ENCODE measurements around the gene SMARCAD1. TPM values are rescaled to one million over a fixed set of nuclear protein-coding genes. Genes with fewer than 3 reads are reported as not detected.

Gene SMARCAD1
- total RNA-seq, 1 experiment from 2014 or later = 76.7 TPM

GRCh38 chr4:94237271-94237670, 29.6 kb downstream of the SMARCAD1 start:
- Histone ChIP-seq H3K4me1 (ENCODE audit: low read length) (peaks cover 8% of the 10 kb centered on the region), H3K4me2 (ENCODE audit: low read depth, low read length, poor library complexity, severe bottlenecking) (no peak overlapping the region), H3K36me3 (ENCODE audit: insufficient read depth, low read length) (peaks cover 51% of the 10 kb centered on the region), H3K27ac (ENCODE audit: low read length) (no peak overlapping the region), H3K9me2 (replicated peaks; ENCODE audit: insufficient read depth, low read length) (no peaks in the 10 kb centered on the region), H3K4me3 (ENCODE audit: low read length) (no peak overlapping the region), H4K20me1 (ENCODE audit: insufficient read depth, low read depth, low read length) (no peaks in the 10 kb centered on the region), H3K27me3 (ENCODE audit: low read length) (no peaks in the 10 kb centered on the region), H3K9ac (ENCODE audit: low read length) (no peak overlapping the region), H3K79me2 (ENCODE audit: low read length) (peaks cover 45% of the 10 kb centered on the region), H3K9me3 (ENCODE audit: low read length) (no peaks in the 10 kb centered on the region), H2AFZ (ENCODE audit: low read length) (no peak overlapping the region)
- no peak for DNase-seq

- H3K36me3 ChIP-seq (ENCODE audit: insufficient read depth, low read length) = peaks cover 58% of the 10 kb centered on the region
- no peak overlapping the region for H3K4me2 ChIP-seq (ENCODE audit: low read depth, low read length, poor library complexity, severe bottlenecking)
- no peak overlapping the region for H3K9ac ChIP-seq (ENCODE audit: low read length)
- peaks cover 41% of the 10 kb centered on the region for H3K79me2 ChIP-seq (ENCODE audit: low read length)
- no peaks in the 10 kb centered on the region for H3K27me3 ChIP-seq (ENCODE audit: low read length)
- no peaks in the 10 kb centered on the region for H3K9me3 ChIP-seq (ENCODE audit: low read length)
- DNase-seq = no peak
- H3K9me2 ChIP-seq (replicated peaks; ENCODE audit: insufficient read depth, low read length) = no peaks in the 10 kb centered on the region
- no peak overlapping the region for H2AFZ ChIP-seq (ENCODE audit: low read length)
- H3K4me3 ChIP-seq (ENCODE audit: low read length) = no peak overlapping the region
- H3K27ac ChIP-seq (ENCODE audit: low read length) = no peak overlapping the region
- no peaks in the 10 kb centered on the region for H4K20me1 ChIP-seq (ENCODE audit: insufficient read depth, low read depth, low read length)
- H3K4me1 ChIP-seq (ENCODE audit: low read length) = peaks cover 16% of the 10 kb centered on the region
Measured at GRCh38 chr4:94238160-94238559, 30.5 kb downstream of the SMARCAD1 start.

- H3K79me2 ChIP-seq (ENCODE audit: low read length) = peaks cover 34% of the 10 kb centered on the region
- no peaks in the 10 kb centered on the region for H4K20me1 ChIP-seq (ENCODE audit: insufficient read depth, low read depth, low read length)
- H3K4me1 ChIP-seq (ENCODE audit: low read length) = peaks cover 39% of the 10 kb centered on the region
- no peak overlapping the region for H3K9ac ChIP-seq (ENCODE audit: low read length)
- no peak overlapping the region for H3K4me3 ChIP-seq (ENCODE audit: low read length)
- no peaks in the 10 kb centered on the region for H3K9me2 ChIP-seq (replicated peaks; ENCODE audit: insufficient read depth, low read length)
- peaks cover 49% of the 10 kb centered on the region for H3K36me3 ChIP-seq (ENCODE audit: insufficient read depth, low read length)
- H3K9me3 ChIP-seq (ENCODE audit: low read length) = no peaks in the 10 kb centered on the region
- no peak overlapping the region for H3K4me2 ChIP-seq (ENCODE audit: low read depth, low read length, poor library complexity, severe bottlenecking)
- no peak overlapping the region for H2AFZ ChIP-seq (ENCODE audit: low read length)
- no peak for DNase-seq
- H3K27ac ChIP-seq (ENCODE audit: low read length) = no peak overlapping the region
- no peaks in the 10 kb centered on the region for H3K27me3 ChIP-seq (ENCODE audit: low read length)
Measured at GRCh38 chr4:94240384-94240783, 32.7 kb downstream of the SMARCAD1 start.

- Histone ChIP-seq H3K4me3 (ENCODE audit: low read length) (peak overlapping the region; percentile 46), H4K20me1 (ENCODE audit: insufficient read depth, low read depth, low read length) (no peaks in the 10 kb centered on the region), H3K4me1 (ENCODE audit: low read length) (peaks cover 39% of the 10 kb centered on the region), H3K9me2 (replicated peaks; ENCODE audit: insufficient read depth, low read length) (no peaks in the 10 kb centered on the region), H3K9ac (ENCODE audit: low read length) (peak overlapping the region; percentile 41), H3K79me2 (ENCODE audit: low read length) (peaks cover 43% of the 10 kb centered on the region), H3K27me3 (ENCODE audit: low read length) (no peaks in the 10 kb centered on the region), H3K9me3 (ENCODE audit: low read length) (no peaks in the 10 kb centered on the region), H2AFZ (ENCODE audit: low read length) (no peak overlapping the region), H3K27ac (ENCODE audit: low read length) (peak overlapping the region; percentile 86), H3K36me3 (ENCODE audit: insufficient read depth, low read length) (peaks cover 46% of the 10 kb centered on the region), H3K4me2 (ENCODE audit: low read depth, low read length, poor library complexity, severe bottlenecking) (peak overlapping the region; percentile 67)
- DNase-seq = peak; percentile 65
Measured at GRCh38 chr4:94244087-94244828, 36.6 kb downstream of the SMARCAD1 start.

GRCh38 chr4:94244829-94245185, 37.1 kb downstream of the SMARCAD1 start:
- peak overlapping the region; percentile 67 for H3K4me2 ChIP-seq (ENCODE audit: low read depth, low read length, poor library complexity, severe bottlenecking)

GRCh38 chr4:94251094-94251493, 43.4 kb downstream of the SMARCAD1 start:
- Histone ChIP-seq H3K36me3 (ENCODE audit: insufficient read depth, low read length) (peaks cover 47% of the 10 kb centered on the region), H3K4me2 (ENCODE audit: low read depth, low read length, poor library complexity, severe bottlenecking) (no peak overlapping the region), H3K9ac (ENCODE audit: low read length) (no peak overlapping the region), H3K4me3 (ENCODE audit: low read length) (no peak overlapping the region), H2AFZ (ENCODE audit: low read length) (no peak overlapping the region), H3K9me3 (ENCODE audit: low read length) (no peaks in the 10 kb centered on the region), H3K9me2 (replicated peaks; ENCODE audit: insufficient read depth, low read length) (no peaks in the 10 kb centered on the region), H3K27ac (ENCODE audit: low read length) (no peak overlapping the region), H3K4me1 (ENCODE audit: low read length) (no peaks in the 10 kb centered on the region), H3K79me2 (ENCODE audit: low read length) (peaks cover 32% of the 10 kb centered on the region), H4K20me1 (ENCODE audit: insufficient read depth, low read depth, low read length) (no peaks in the 10 kb centered on the region), H3K27me3 (ENCODE audit: low read length) (no peaks in the 10 kb centered on the region)
- DNase-seq = no peak

More at GRCh38 chr4:94244829-94245185, 37.1 kb downstream of the SMARCAD1 start:
- Histone ChIP-seq H3K9me3 (ENCODE audit: low read length) (no peaks in the 10 kb centered on the region), H3K4me3 (ENCODE audit: low read length) (peak overlapping the region; percentile 46), H3K27me3 (ENCODE audit: low read length) (no peaks in the 10 kb centered on the region), H3K79me2 (ENCODE audit: low read length) (peaks cover 43% of the 10 kb centered on the region), H3K9ac (ENCODE audit: low read length) (peak overlapping the region; percentile 8), H4K20me1 (ENCODE audit: insufficient read depth, low read depth, low read length) (no peaks in the 10 kb centered on the region), H2AFZ (ENCODE audit: low read length) (no peak overlapping the region), H3K4me1 (ENCODE audit: low read length) (peaks cover 39% of the 10 kb centered on the region), H3K9me2 (replicated peaks; ENCODE audit: insufficient read depth, low read length) (no peaks in the 10 kb centered on the region), H3K36me3 (ENCODE audit: insufficient read depth, low read length) (peaks cover 50% of the 10 kb centered on the region), H3K27ac (ENCODE audit: low read length) (peak overlapping the region; percentile 86)
- no peak for DNase-seq

- Histone ChIP-seq H3K9me3 (ENCODE audit: low read length) (no peaks in the 10 kb centered on the region), H2AFZ (ENCODE audit: low read length) (no peak overlapping the region), H4K20me1 (ENCODE audit: insufficient read depth, low read depth, low read length) (no peaks in the 10 kb centered on the region), H3K9ac (ENCODE audit: low read length) (no peak overlapping the region), H3K27me3 (ENCODE audit: low read length) (no peaks in the 10 kb centered on the region), H3K36me3 (ENCODE audit: insufficient read depth, low read length) (peaks cover 46% of the 10 kb centered on the region), H3K4me3 (ENCODE audit: low read length) (no peak overlapping the region), H3K79me2 (ENCODE audit: low read length) (peaks cover 29% of the 10 kb centered on the region), H3K4me1 (ENCODE audit: low read length) (0 out of 2 replicates have a peak, but pooled peaks cover 2% of the 10 kb centered on the region), H3K9me2 (replicated peaks; ENCODE audit: insufficient read depth, low read length) (no peaks in the 10 kb centered on the region), H3K4me2 (ENCODE audit: low read depth, low read length, poor library complexity, severe bottlenecking) (no peak overlapping the region), H3K27ac (ENCODE audit: low read length) (no peak overlapping the region)
- peak; percentile 56 for DNase-seq
Measured at GRCh38 chr4:94253036-94253435, 45.4 kb downstream of the SMARCAD1 start.

GRCh38 chr4:94256144-94256783, 48.6 kb downstream of the SMARCAD1 start:
- Histone ChIP-seq H3K4me2 (ENCODE audit: low read depth, low read length, poor library complexity, severe bottlenecking) (no peak overlapping the region), H4K20me1 (ENCODE audit: insufficient read depth, low read depth, low read length) (no peaks in the 10 kb centered on the region), H3K36me3 (ENCODE audit: insufficient read depth, low read length) (peaks cover 44% of the 10 kb centered on the region; the same call in 1 of the 2 replicates), H3K79me2 (ENCODE audit: low read length) (peaks cover 38% of the 10 kb centered on the region), H3K4me3 (ENCODE audit: low read length) (no peak overlapping the region), H3K4me1 (ENCODE audit: low read length) (0 out of 2 replicates have a peak, but pooled peaks cover 2% of the 10 kb centered on the region), H3K27ac (ENCODE audit: low read length) (no peak overlapping the region), H3K27me3 (ENCODE audit: low read length) (no peaks in the 10 kb centered on the region), H3K9me2 (replicated peaks; ENCODE audit: insufficient read depth, low read length) (no peaks in the 10 kb centered on the region), H2AFZ (ENCODE audit: low read length) (no peak overlapping the region), H3K9ac (ENCODE audit: low read length) (no peak overlapping the region), H3K9me3 (ENCODE audit: low read length) (no peaks in the 10 kb centered on the region)
- DNase-seq = no peak

Measured in Karpas-422 (cell line).